OCI-LY1 (cell line): ENCODE results near the gene DPAGT1.

Experiments
- CTCF ChIP-seq: fragments of 200-600 bp; sonication (generic), shearing (Covaris generic); IDR thresholded peaks from 2 replicates; pipeline ENCODE4 v1.5.1; 2017; ENCODE audit warnings: mild to moderate bottlenecking, antibody characterized with exemption, low read length, moderate library complexity, mixed read lengths
- EZH2 ChIP-seq: fragments of 200-600 bp; sonication (generic), shearing (Covaris generic); IDR thresholded peaks from 2 replicates; pipeline ENCODE4 v1.8.0; 2017; ENCODE audit warnings: borderline replicate concordance, mixed run types, mild to moderate bottlenecking, antibody characterized with exemption, low read length, moderate library complexity, mixed read lengths

DNA sequence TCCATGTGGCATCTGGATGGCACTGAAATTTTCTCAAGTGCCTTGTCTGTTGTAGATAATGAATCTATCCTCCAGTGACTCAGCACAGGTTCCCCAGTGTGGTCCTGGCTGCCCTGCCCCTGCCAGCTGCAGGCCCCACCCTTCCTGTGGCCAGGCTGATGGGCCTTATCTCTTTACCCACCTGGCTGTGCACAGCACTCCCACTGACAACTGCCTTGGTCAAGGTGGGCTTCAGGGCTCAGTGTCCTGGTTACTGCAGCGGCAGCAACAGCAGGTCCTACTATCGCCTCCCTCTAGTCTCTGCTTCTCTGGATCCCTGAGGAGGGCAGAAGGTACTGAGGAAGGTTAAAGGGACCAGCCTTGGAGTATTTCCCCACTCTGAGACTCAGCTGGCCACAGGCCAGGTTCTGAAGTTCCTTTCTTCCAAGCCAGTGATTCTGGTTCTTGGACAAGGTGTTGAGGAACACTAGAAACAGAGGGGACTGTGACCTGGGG lies 13.9 kb downstream of the DPAGT1 start:
- no peak for TF ChIP-seq CTCF
- TF ChIP-seq EZH2: no peak
